HepG2 (cell line): Measurements from ENCODE around the gene RMDN2. TPM values are rescaled to one million over a fixed set of nuclear protein-coding genes. Genes with fewer than 3 reads are reported as not detected.

Experiments
- ATAC-seq: fragments of 200-7000 bp; cut with Tn5 transposase; 3 replicates; pipeline ENCODE4 v1.9.1; 2020; ENCODE audit warnings: mild to moderate bottlenecking, moderate library complexity
- BruUV-seq: library from RNA; stranded (reverse); fragments of 400-500 nt; replicated peaks from 2 replicates; lab custom pipeline; 2021; lab: Mats Ljungman, UMichigan
- CTCF ChIA-PET: fragments of 300-600 bp; formaldehyde crosslinking; extraction: SDS; loops from one replicate; lab custom pipeline; 2021; ENCODE audit warnings: low total read pairs, inconsistent platforms, low intra/inter-chr PET ratio; lab: Yijun Ruan, JAX
- POLR2A ChIA-PET: fragments of 350-600 bp; sonication (Branson Sonifier 250); formaldehyde crosslinking; loops from one replicate; lab custom pipeline; 2020; ENCODE audit warnings: antibody characterized with exemption, inconsistent platforms; lab: Yijun Ruan, JAX
- DNase-seq: peaks from one replicate; pipeline ENCODE4 v3.0.0-alpha.2; 2015; ENCODE audit warnings: low spot score
- FAIRE-seq: peaks from 3 replicates; lab custom pipeline; 2011; peaks lifted over from hg19 to GRCh38; lab: Jason Lieb, UNC
- H2AFZ ChIP-seq: one replicate; pipeline ENCODE4 v1.6.1; 2011; ENCODE audit warnings: low read length, inconsistent platforms
- H3K27ac ChIP-seq: fragments of 300-600 bp; 3 replicates; pipeline ENCODE4 v1.8.0; 2011; ENCODE audit warnings: mixed run types, mild to moderate bottlenecking, mixed read lengths, low read length, inconsistent platforms; ENCODE audit not compliant: insufficient read depth; ENCODE audit errors: extremely low read length
- H3K27me3 ChIP-seq, 2 experiments: fragments of 200-600 bp in 1 of 2; 2 replicates in 1 of 2; 3 replicates in 1 of 2; pipeline versions ENCODE4 v1.6.0 to v1.8.0; 2011; ENCODE audit warnings: low read length in 2 of 2, mild to moderate bottlenecking in 2 of 2, moderate library complexity in 2 of 2, inconsistent platforms in 1 of 2; ENCODE audit not compliant: insufficient read depth in 2 of 2, control insufficient read depth in 1 of 2
- H3K36me3 ChIP-seq, 2 experiments: fragments of 200-600 bp in 1 of 2; replicated peaks in 1 of 2; 2 replicates in 1 of 2; 3 replicates in 1 of 2; pipeline versions ENCODE4 v1.5.1 to v1.8.0; 2011; ENCODE audit warnings: low read length in 2 of 2, inconsistent platforms in 1 of 2; ENCODE audit not compliant: insufficient read depth in 2 of 2, control insufficient read depth in 1 of 2
- H3K4me1 ChIP-seq: 2 replicates; pipeline ENCODE4 v1.5.1; 2012; ENCODE audit warnings: low read length, inconsistent platforms; ENCODE audit not compliant: insufficient read depth
- H3K4me2 ChIP-seq: 2 replicates; pipeline ENCODE4 v1.6.0; 2011; ENCODE audit warnings: low read depth, low read length, inconsistent platforms
- H3K4me3 ChIP-seq, 3 experiments: fragments of 200-600 bp in 1 of 3; sonication (generic), shearing (Covaris generic) in 1 of 3; replicated peaks in 1 of 3; 2 replicates each; pipeline ENCODE4 v1.5.1; 2011 to 2016; ENCODE audit warnings: low read length in 3 of 3, inconsistent platforms in 2 of 3, low read depth in 2 of 3, mild to moderate bottlenecking in 2 of 3, control low read depth in 1 of 3, mixed read lengths in 1 of 3; ENCODE audit not compliant: insufficient read depth in 1 of 3
- H3K79me2 ChIP-seq: one replicate; pipeline ENCODE4 v1.6.1; 2011; ENCODE audit warnings: low read length, inconsistent platforms; ENCODE audit not compliant: insufficient read depth
- H3K9ac ChIP-seq: 2 replicates; pipeline ENCODE4 v1.6.0; 2011; ENCODE audit warnings: mild to moderate bottlenecking, low read depth, low read length, inconsistent platforms; ENCODE audit not compliant: insufficient read depth
- H3K9me3 ChIP-seq: 2 replicates; pipeline ENCODE4 v1.5.1; 2012; ENCODE audit warnings: mild to moderate bottlenecking, low read length
- H4K20me1 ChIP-seq: 2 replicates; pipeline ENCODE4 v1.6.0; 2011; ENCODE audit warnings: inconsistent platforms, mild to moderate bottlenecking, low read length, moderate library complexity; ENCODE audit not compliant: insufficient read depth
- AGO2 ChIP-seq: fragments of 200-400 bp; formaldehyde crosslinking; optimal IDR thresholded peaks from 2 replicates; pipeline ENCODE3; 2017; ENCODE audit warnings: mild to moderate bottlenecking, low read depth, low read length, moderate library complexity
- DR1 ChIP-seq: sonication (generic); formaldehyde crosslinking; IDR thresholded peaks from 2 replicates; pipeline ENCODE4 v1.8.0; 2021; ENCODE audit warnings: mild to moderate bottlenecking, missing genetic modification reagents, inconsistent platforms
- EEA1 ChIP-seq: sonication (generic); formaldehyde crosslinking; IDR thresholded peaks from 2 replicates; pipeline ENCODE4 v1.5.1; 2020; ENCODE audit warnings: mild to moderate bottlenecking, missing genetic modification reagents, borderline replicate concordance
- EZH2 ChIP-seq: conservative IDR thresholded peaks from 2 replicates; pipeline ENCODE4 v1.6.1; 2012; ENCODE audit warnings: mild to moderate bottlenecking, low read depth, low read length, moderate library complexity
- FOXA3 ChIP-seq: IDR thresholded peaks from 2 replicates; pipeline ENCODE4 v1.6.1; 2016; ENCODE audit warnings: missing genetic modification reagents, missing compliant biosample characterization
- ZBED4 ChIP-seq: sonication (generic); formaldehyde crosslinking; IDR thresholded peaks from 2 replicates; pipeline ENCODE4 v1.4.0; 2020; ENCODE audit warnings: missing genetic modification reagents, borderline replicate concordance
- ZNF44 ChIP-seq: sonication (generic); formaldehyde crosslinking; IDR thresholded peaks from 2 replicates; pipeline ENCODE4 v1.5.1; 2020; ENCODE audit warnings: mild to moderate bottlenecking, missing genetic modification reagents
- ZNF460 ChIP-seq: sonication (generic); formaldehyde crosslinking; IDR thresholded peaks from 2 replicates; pipeline ENCODE4 v1.5.1; 2020; ENCODE audit warnings: missing genetic modification reagents, mild to moderate bottlenecking, borderline replicate concordance
- ZNF883 ChIP-seq: sonication (generic); formaldehyde crosslinking; IDR thresholded peaks from 2 replicates; pipeline ENCODE4 v1.5.1; 2020; ENCODE audit warnings: mild to moderate bottlenecking, missing genetic modification reagents; ENCODE audit errors: not compliant biosample characterization
- WGBS: methylation state at CpG from one replicate; pipeline ENCODE4 v1.1.6; 2017; ENCODE audit warnings: low lambda C conversion rate; 5-methylcytosine and 5-hydroxymethylcytosine counted together
- in situ Hi-C: cut with HindIII; loops from 2 replicates; pipeline ENCODE4 v1.10.0; 2017; ENCODE audit warnings: low pct_unique_long_range_greater_than_20kb; ENCODE audit not compliant: extremely low pct_ligation_motif_present
- intact Hi-C: fragments of 100-400 bp; cut with micrococcal nuclease; formaldehyde crosslinking; loops from one replicate; pipeline ENCODE4 v1.10.0; 2022; ENCODE audit not compliant: unreplicated experiment
- polyA plus RNA-seq, 8 experiments: library from polyadenylated mRNA; depleted of rRNA in 3 of 8; stranded (reverse) in 7 of 8; unstranded in 1 of 8; fragments of >200 nt; fragmentation: Illumina TruSeq in 4 of 8; extraction: Trizol in 4 of 8; gene quantifications; 2 replicates each; pipeline versions ENCODE4 v1.2.1 to v1.2.3, GENCODE V29; 2011 to 2016; ENCODE audit warnings: low read depth in 4 of 8, missing spikeins in 1 of 8, mixed read lengths in 1 of 8; ENCODE audit not compliant: insufficient read depth in 1 of 8
- total RNA-seq, 5 experiments: library from RNA; depleted of rRNA; stranded (reverse); fragments of >200 nt; fragmentation: Illumina TruSeq; extraction: Trizol; gene quantifications; 2 replicates each; pipeline ENCODE4 v1.2.3, GENCODE V29; 2016; ENCODE audit warnings: low read depth in 1 of 5
- TF ChIP-seq, protein P1 (sequence below): IDR thresholded peaks from 2 replicates; pipeline ENCODE4 v1.6.1; 2016; ENCODE audit warnings: missing biosample characterization, missing genetic modification reagents, low read depth

The RMDN2 gene
- total and polyA plus RNA-seq, 2 of the 13 experiments (the other 11 are each of a cell fraction or from before 2014, with no cell fraction given): 2.3 to 8.9 TPM

GRCh38 chr2:37894047-37894446, 31.0 kb upstream of the RMDN2 start:
- no peak for TF ChIP-seq EZH2
- no peak for TF ChIP-seq AGO2
- TF ChIP-seq, protein P1, sequence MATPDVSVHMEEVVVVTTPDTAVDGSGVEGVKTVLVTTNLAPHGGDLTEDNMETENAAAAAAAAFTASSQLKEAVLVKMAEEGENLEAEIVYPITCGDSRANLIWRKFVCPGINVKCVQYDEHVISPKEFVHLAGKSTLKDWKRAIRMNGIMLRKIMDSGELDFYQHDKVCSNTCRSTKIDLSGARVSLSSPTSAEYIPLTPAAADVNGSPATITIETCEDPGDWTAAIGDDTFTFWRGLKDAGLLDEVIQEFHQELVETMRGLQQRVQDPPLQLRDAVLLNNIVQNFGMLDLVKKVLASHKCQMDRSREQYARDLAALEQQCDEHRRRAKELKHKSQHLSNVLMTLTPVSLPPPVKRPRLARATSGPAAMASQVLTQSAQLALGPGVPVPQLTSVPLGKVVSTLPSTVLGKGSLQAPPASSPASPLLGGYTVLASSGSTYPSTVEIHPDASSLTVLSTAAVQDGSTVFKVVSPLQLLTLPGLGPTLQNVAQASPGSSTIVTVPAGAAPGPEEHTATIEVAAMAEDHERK: no peak
- TF ChIP-seq ZNF883: no peak
- no peak for TF ChIP-seq EEA1 (CRISPR knock-in tag)
- TF ChIP-seq ZNF460 (CRISPR knock-in tag): no peak
- TF ChIP-seq FOXA3 (CRISPR knock-in tag): no peak
- no peak for TF ChIP-seq DR1 (CRISPR knock-in tag)
- no peak for TF ChIP-seq ZBED4
- TF ChIP-seq ZNF44 (CRISPR knock-in tag): no peak
- TF ChIP-seq, all 625 proteins: peak for 0
- H2AFZ ChIP-seq: no peak overlapping the region
- no peak overlapping the region for H3K27ac ChIP-seq
- H3K4me3 ChIP-seq: no peak overlapping the region
- no TSS peak for BruUV-seq
- WGBS: 80% methylated on average over 7 of the region's 7 CpGs
- no peak overlapping the region for H3K9ac ChIP-seq
- FAIRE-seq: no peak
- no peaks in the 10 kb centered on the region for H3K79me2 ChIP-seq
- no peak for ATAC-seq
- intact Hi-C loops: loop anchor here (2.0 kb wide), 1 partner anchor 31 kb away; the partner anchor contains the start of gene RMDN2
- no peak overlapping the region for H3K4me2 ChIP-seq
- H4K20me1 ChIP-seq: no peaks in the 10 kb centered on the region
- H3K9me3 ChIP-seq: no peaks in the 10 kb centered on the region
- in situ Hi-C loops: loop anchor here (25.0 kb wide), 2 partner anchors 732 to 1107 kb away; partner anchors contain the start of gene EIF2AK2
- CTCF ChIA-PET: interaction anchor here (1.4 kb wide), 1 partner anchor 221 kb away, joined by 4 read pairs; no protein-coding TSS in a partner anchor
- no peaks in the 10 kb centered on the region for H3K36me3 ChIP-seq
- H3K27me3 ChIP-seq: peaks cover 0 to 4% of the 10 kb centered on the region in 2 experiments; a peak in 2 of 5 replicates
- no peak for DNase-seq
- H3K4me1 ChIP-seq: peaks cover 12% of the 10 kb centered on the region; the same call in 1 of the 2 replicates
- POLR2A ChIA-PET: interaction anchor here (1.6 kb wide), 1 partner anchor 29 kb away, joined by 4 read pairs; no protein-coding TSS in a partner anchor
